Ascending aorta (tissue), 2 donors: ENCODE measurements around the gene PCED1B. TPM values are rescaled to one million over a fixed set of nuclear protein-coding genes. Genes with fewer than 3 reads are reported as not detected.
"Not testable (repeated sequence)": the region's sequence is repeated elsewhere in the genome, so short reads cannot be mapped to it uniquely, and the experiment has no call there.

ENCODE experiments used
- DNase-seq, 2 donors: peaks; one replicate each; pipeline ENCODE4 v3.0.0-alpha.2; 2019; ENCODE audit warnings: low spot score in 2 of 2
- H3K27ac ChIP-seq, 2 donors: fragments of 200-600 bp; sonication (generic); one replicate each; pipeline ENCODE4 v1.5.1; 2016 to 2017; ENCODE audit warnings: mild to moderate bottlenecking in 1 of 2
- H3K27me3 ChIP-seq: fragments of 200-600 bp; sonication (generic); one replicate; pipeline ENCODE4 v1.5.1; 2017
- H3K36me3 ChIP-seq, 2 donors: fragments of 200-600 bp; sonication (generic); one replicate each; pipeline ENCODE4 v1.5.1; 2016
- H3K4me1 ChIP-seq, 2 donors: fragments of 200-600 bp; sonication (generic); one replicate each; pipeline ENCODE4 v1.5.1; 2016 to 2017; ENCODE audit warnings: mild to moderate bottlenecking in 1 of 2
- H3K4me3 ChIP-seq, 2 donors: fragments of 200-600 bp; sonication (generic); one replicate each; pipeline ENCODE4 v1.5.1; 2016 to 2017; ENCODE audit warnings: mild to moderate bottlenecking in 1 of 2
- H3K9me3 ChIP-seq, 2 donors: fragments of 200-600 bp; sonication (generic); one replicate each; pipeline ENCODE4 v1.5.1; 2016
- intact Hi-C: fragments of 100-400 bp; cut with DNase I; formaldehyde crosslinking; loops from one replicate; pipeline ENCODE4 v1.15.1; 2023
- total RNA-seq: library from RNA; depleted of rRNA; stranded (reverse); fragments of >200 nt; gene quantifications from one replicate; pipeline ENCODE4 v1.1.0, GENCODE V29; 2016
- TF ChIP-seq, protein P1 (sequence below), 3 experiments: fragments of 200-600 bp in 2 of 3; fragments of 450-650 bp in 1 of 3; sonication (generic) in 2 of 3; IDR thresholded peaks; one replicate each; pipeline ENCODE4 v1.5.1; 2016 to 2019; ENCODE audit warnings: antibody characterized with exemption in 3 of 3, mild to moderate bottlenecking in 1 of 3, moderate library complexity in 1 of 3

Gene PCED1B
- total RNA-seq, 1 donor from 2014 or later = 1.5 TPM

DNA sequence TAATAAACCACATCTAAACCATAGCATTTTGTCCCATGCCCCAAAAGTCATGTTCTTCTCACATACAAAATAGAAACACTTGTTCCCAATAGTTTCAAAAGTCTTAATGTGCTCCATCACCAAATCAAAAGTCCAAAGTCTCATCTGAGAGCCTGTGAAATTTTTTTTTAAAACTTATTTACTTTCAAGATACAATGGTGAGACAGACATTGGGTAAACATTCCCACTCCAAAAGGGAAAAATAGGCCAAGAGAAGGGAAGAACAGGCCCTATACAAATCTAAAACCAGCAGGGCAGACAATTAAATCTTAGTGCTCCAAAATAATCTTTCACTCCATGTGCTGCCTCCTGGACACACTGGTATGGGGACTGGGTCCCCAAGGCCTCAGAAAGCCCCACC, 84.7 kb downstream of the PCED1B start:
- Histone ChIP-seq H3K4me3 (no peak overlapping the region), H3K9me3 (peaks cover 0 to 13% of the 10 kb centered on the region in 2 donors), H3K4me1 (no peaks in the 10 kb centered on the region), H3K36me3 (no peaks in the 10 kb centered on the region), H3K27ac (no peak overlapping the region), H3K27me3 (no peaks in the 10 kb centered on the region)
- TF ChIP-seq, protein P1, sequence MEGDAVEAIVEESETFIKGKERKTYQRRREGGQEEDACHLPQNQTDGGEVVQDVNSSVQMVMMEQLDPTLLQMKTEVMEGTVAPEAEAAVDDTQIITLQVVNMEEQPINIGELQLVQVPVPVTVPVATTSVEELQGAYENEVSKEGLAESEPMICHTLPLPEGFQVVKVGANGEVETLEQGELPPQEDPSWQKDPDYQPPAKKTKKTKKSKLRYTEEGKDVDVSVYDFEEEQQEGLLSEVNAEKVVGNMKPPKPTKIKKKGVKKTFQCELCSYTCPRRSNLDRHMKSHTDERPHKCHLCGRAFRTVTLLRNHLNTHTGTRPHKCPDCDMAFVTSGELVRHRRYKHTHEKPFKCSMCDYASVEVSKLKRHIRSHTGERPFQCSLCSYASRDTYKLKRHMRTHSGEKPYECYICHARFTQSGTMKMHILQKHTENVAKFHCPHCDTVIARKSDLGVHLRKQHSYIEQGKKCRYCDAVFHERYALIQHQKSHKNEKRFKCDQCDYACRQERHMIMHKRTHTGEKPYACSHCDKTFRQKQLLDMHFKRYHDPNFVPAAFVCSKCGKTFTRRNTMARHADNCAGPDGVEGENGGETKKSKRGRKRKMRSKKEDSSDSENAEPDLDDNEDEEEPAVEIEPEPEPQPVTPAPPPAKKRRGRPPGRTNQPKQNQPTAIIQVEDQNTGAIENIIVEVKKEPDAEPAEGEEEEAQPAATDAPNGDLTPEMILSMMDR (IDR thresholded peaks at IDR 0.05) = no peak
- intact Hi-C loops = no loop called here
- DNase-seq = no peak

DNA sequence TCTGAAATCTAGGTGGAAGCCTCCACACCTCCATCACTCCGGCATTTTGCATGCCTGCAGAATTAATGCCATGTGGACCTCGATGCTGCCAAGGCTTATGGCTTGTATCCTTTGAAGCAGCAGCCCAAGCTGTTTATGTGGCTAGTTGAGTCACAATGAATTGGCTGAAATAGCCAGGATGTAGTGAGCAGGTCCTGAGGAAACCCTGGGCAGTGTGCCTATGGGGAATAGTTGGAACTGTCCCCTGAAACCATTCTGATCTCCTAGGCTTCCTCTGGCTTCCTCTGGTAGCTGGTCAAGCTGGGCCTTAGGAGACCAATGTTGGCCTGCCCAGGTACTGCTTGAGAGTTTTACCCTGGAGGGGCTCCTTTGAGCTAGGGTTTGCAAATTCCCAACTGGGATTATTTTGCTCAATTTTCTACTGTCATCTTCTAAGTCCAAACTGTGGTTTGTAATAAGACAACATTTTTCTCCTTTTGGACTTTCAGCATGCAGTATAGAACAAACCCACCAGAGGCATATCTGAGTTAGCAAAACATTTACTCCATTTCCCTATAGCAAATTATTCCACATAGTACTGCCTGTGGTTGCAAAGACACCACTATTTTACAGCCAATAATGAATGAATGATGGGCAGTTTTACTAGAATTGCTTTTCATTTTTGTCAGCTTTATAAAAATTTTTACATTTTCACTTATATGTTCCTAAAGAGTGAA, 85.5 kb downstream of the PCED1B start:
- intact Hi-C loops = no loop called here
- no peak for DNase-seq

DNA sequence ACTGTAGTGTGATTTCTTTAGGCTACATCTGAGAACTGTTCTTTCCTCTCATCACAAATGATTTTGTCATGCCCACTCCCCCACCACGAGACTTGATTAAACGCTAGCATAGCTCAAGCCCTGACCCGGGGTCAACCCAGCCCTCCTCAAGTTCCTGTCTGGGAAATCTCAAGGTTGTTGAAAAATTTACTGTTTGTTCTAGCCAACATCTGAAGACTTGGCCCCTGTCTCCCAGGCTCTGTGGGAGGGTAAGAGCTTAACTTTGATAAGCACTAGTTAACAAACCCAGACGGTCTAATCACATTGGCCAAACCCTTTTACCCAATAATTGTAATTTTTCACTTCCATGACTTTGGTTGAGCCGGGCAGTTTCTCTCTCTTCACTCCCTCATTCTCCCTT, 86.5 kb downstream of the PCED1B start:
- DNase-seq = no peak
- intact Hi-C loops = no loop called here
- TF ChIP-seq, protein P1 (IDR thresholded peaks at IDR 0.05) = no peak

More for the DNA sequence above, 85.5 kb downstream of the PCED1B start:
- no peaks in the 10 kb centered on the region for H3K4me1 ChIP-seq
- H3K27ac ChIP-seq = no peak overlapping the region
- H3K27me3 ChIP-seq = no peaks in the 10 kb centered on the region
- H3K36me3 ChIP-seq = no peaks in the 10 kb centered on the region
- H3K4me3 ChIP-seq = no peak overlapping the region
- TF ChIP-seq, protein P1 (IDR thresholded peaks at IDR 0.05) = no peak
- peaks cover 0 to 7% of the 10 kb centered on the region in 2 donors for H3K9me3 ChIP-seq

DNA sequence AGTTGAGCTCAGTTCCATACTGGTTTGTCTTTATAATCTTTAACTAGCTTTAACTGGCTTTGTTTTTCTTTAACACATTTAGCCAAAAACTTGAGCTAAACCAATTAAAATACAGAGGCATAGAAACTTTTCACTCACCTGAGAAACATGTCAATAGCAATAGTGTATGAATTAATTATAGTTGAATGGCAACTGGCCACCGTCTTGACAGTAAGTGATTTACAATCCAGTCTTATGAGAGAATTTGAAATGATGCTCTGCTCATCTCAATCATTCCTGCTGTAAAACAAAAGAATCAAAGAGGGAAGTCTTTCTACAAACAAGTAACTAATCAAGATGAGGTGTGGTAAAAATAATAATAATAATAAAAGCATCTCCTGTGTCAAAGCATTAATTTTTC, 86.9 kb downstream of the PCED1B start:
- no peak overlapping the region for H3K27ac ChIP-seq
- H3K27me3 ChIP-seq = no peaks in the 10 kb centered on the region
- TF ChIP-seq, protein P1 (IDR thresholded peaks at IDR 0.05) = no peak
- no peaks in the 10 kb centered on the region for H3K4me1 ChIP-seq
- no peak overlapping the region for H3K4me3 ChIP-seq
- H3K36me3 ChIP-seq = no peaks in the 10 kb centered on the region
- intact Hi-C loops = no loop called here
- no peak for DNase-seq
- peaks cover 0 to 6% of the 10 kb centered on the region in 2 donors for H3K9me3 ChIP-seq

More for the DNA sequence above, 86.5 kb downstream of the PCED1B start:
- H3K36me3 ChIP-seq = no peaks in the 10 kb centered on the region
- peaks cover 0 to 6% of the 10 kb centered on the region in 2 donors for H3K9me3 ChIP-seq
- no peaks in the 10 kb centered on the region for H3K27me3 ChIP-seq
- H3K27ac ChIP-seq = no peak overlapping the region
- no peaks in the 10 kb centered on the region for H3K4me1 ChIP-seq
- H3K4me3 ChIP-seq = no peak overlapping the region

DNA sequence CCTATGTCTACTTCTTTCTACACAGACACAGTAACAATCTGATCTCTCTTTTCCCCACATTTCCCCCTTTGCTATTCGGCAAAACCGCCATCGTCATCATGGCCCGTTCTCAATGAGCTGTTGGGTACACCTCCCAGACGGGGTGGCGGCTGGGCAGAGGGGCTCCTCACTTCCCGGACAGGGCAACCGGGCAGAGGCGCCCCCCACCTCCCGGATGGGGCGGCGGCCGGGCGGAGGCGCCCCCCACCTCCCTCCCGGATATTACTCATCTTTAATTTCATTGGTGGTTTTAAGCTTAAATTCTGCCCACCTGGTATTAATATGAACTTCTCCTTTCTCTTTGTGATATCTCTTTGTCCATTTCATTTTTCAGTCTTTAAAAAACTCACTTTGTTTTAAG, 90.9 kb downstream of the PCED1B start:
- H3K9me3 ChIP-seq, DNase-seq, intact Hi-C loops, H3K4me1 ChIP-seq, H3K27me3 ChIP-seq, H3K36me3 ChIP-seq, H3K27ac ChIP-seq, H3K4me3 ChIP-seq: not testable (repeated sequence)

DNA sequence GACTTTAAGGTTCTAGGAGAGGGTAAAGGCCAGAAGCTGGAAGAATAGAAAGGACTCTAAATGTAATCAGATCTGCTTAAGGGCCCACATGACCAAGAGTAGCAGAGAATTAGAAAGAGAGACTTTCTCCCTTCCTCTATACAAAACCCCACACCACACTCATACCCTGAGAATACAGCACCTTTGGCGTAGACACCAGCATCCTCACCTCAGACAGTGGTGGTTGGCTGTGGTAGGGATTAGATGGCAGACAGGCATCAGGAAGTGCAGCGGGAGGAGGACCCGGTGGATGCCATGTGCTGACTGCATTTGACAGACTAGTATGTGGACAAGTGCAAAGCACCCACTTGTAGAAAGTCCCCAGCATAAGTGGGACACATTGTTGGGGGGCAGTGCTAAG, 98.6 kb downstream of the PCED1B start:
- H3K4me3 ChIP-seq = no peak overlapping the region
- intact Hi-C loops = no loop called here
- no peaks in the 10 kb centered on the region for H3K9me3 ChIP-seq
- no peaks in the 10 kb centered on the region for H3K27me3 ChIP-seq
- no peaks in the 10 kb centered on the region for H3K4me1 ChIP-seq
- peaks cover 5 to 7% of the 10 kb centered on the region in 2 donors for H3K36me3 ChIP-seq
- TF ChIP-seq, protein P1 (IDR thresholded peaks at IDR 0.05) = no peak
- DNase-seq = no peak
- H3K27ac ChIP-seq = no peak overlapping the region

DNA sequence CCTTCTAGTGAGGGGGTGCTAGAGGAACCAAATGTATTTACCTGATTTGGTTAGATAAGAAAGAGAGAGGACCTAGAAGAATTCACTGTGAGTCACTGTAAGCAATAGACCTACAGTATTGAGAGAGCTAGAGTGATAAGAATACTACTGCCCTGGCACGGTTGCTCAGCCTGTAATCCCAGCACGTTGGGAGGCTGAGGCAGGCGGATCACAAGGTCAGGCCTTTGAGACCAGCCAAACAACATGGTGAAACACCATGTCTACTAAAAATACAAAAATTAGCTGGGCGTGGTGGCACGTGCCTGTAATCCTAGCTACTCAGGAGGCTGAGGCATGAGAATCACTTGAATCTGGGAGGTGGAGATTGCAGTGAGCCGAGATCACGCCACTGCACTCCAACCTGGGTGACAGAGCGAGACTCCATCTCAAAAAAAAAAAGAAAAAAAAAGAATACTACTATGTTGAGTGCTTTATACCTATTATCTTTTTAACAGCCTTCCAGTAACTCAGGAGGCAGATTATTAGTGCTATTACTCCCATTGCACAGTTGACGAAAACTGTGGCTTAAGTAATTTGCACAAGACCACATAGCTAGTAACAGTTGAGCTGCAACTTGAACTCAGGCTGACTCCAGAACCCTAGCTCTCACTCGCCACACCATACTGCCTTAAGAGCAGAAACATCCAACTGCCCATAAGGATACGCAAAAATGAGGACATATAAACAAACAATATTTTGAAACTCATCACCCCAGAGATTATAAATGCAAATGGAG, 102.9 kb downstream of the PCED1B start:
- DNase-seq, H3K4me1 ChIP-seq, H3K9me3 ChIP-seq, H3K4me3 ChIP-seq, intact Hi-C loops, H3K27me3 ChIP-seq, H3K36me3 ChIP-seq, H3K27ac ChIP-seq: not testable (repeated sequence)
